IMR-90 (cell line): ENCODE data around the gene TBC1D22A. TPM values are rescaled to one million over a fixed set of nuclear protein-coding genes. Genes with fewer than 3 reads are reported as not detected.

ENCODE experiments used
- ATAC-seq: fragments of 200-7000 bp; cut with Tn5 transposase; 2 replicates; pipeline ENCODE4 v1.9.1; 2020; ENCODE audit warnings: low read depth, mild to moderate bottlenecking, moderate library complexity
- BruUV-seq: library from RNA; stranded (reverse); fragments of 400-500 nt; replicated peaks from 2 replicates; lab custom pipeline; 2021; lab: Mats Ljungman, UMichigan
- CTCF ChIA-PET: fragments of 300-600 bp; formaldehyde crosslinking; extraction: SDS; loops from one replicate; lab custom pipeline; 2021; ENCODE audit warnings: antibody characterized with exemption; lab: Yijun Ruan, JAX
- POLR2A ChIA-PET: fragments of 300-600 bp; sonication (Branson Sonifier 250); formaldehyde crosslinking; loops from one replicate; lab custom pipeline; 2022; ENCODE audit warnings: antibody characterized with exemption; ENCODE audit not compliant: unreplicated experiment; lab: Charles Lee
- DNase-seq: peaks from one replicate; pipeline ENCODE4 v3.0.0; 2013
- H2AFZ ChIP-seq: replicated peaks from 2 replicates; pipeline ENCODE3; 2013; ENCODE audit warnings: low read length, mild to moderate bottlenecking; ENCODE audit not compliant: poor library complexity
- H2AK5ac ChIP-seq: 2 replicates; pipeline ENCODE4 v1.6.1; 2013; ENCODE audit warnings: low read depth, low read length, inconsistent platforms
- H2AK9ac ChIP-seq: replicated peaks from 2 replicates; pipeline ENCODE3; 2013; ENCODE audit warnings: mild to moderate bottlenecking, low read depth, low read length, moderate library complexity; ENCODE audit not compliant: poor library complexity
- H2BK120ac ChIP-seq: 2 replicates; pipeline ENCODE4 v1.6.1; 2013; ENCODE audit warnings: low read depth, low read length, inconsistent platforms
- H2BK15ac ChIP-seq: 3 replicates; pipeline ENCODE4 v1.6.1; 2013; ENCODE audit warnings: low read depth, low read length, inconsistent platforms
- H2BK20ac ChIP-seq: 2 replicates; pipeline ENCODE4 v1.6.1; 2013; ENCODE audit warnings: low read depth, mild to moderate bottlenecking, inconsistent platforms, low read length, moderate library complexity
- H2BK5ac ChIP-seq: 2 replicates; pipeline ENCODE4 v1.6.1; 2013; ENCODE audit warnings: mild to moderate bottlenecking, low read depth, low read length, inconsistent platforms; ENCODE audit not compliant: poor library complexity, severe bottlenecking
- H3K14ac ChIP-seq: replicated peaks from 2 replicates; pipeline ENCODE4 v1.6.1; 2013; ENCODE audit warnings: low read depth, low read length, inconsistent platforms
- H3K18ac ChIP-seq: 2 replicates; pipeline ENCODE4 v1.6.1; 2013; ENCODE audit warnings: low read depth, low read length, control low read depth
- H3K23ac ChIP-seq: 2 replicates; pipeline ENCODE4 v1.6.1; 2013; ENCODE audit warnings: low read depth, low read length, inconsistent platforms
- H3K27ac ChIP-seq: 2 replicates; pipeline ENCODE4 v1.5.1; 2013; ENCODE audit warnings: mild to moderate bottlenecking, control low read depth, low read length; ENCODE audit not compliant: insufficient read depth
- H3K27me3 ChIP-seq: 2 replicates; pipeline ENCODE4 v1.6.1; 2013; ENCODE audit warnings: low read length; ENCODE audit not compliant: control insufficient read depth, insufficient read depth
- H3K36me3 ChIP-seq: 2 replicates; pipeline ENCODE4 v1.6.1; 2013; ENCODE audit warnings: low read length, mixed read lengths; ENCODE audit not compliant: control insufficient read depth, insufficient read depth
- H3K4ac ChIP-seq: 2 replicates; pipeline ENCODE4 v1.6.1; 2013; ENCODE audit warnings: low read depth, low read length, inconsistent platforms
- H3K4me1 ChIP-seq: 2 replicates; pipeline ENCODE4 v1.6.1; 2013; ENCODE audit warnings: low read length, mixed read lengths; ENCODE audit not compliant: control insufficient read depth, insufficient read depth
- H3K4me2 ChIP-seq: 2 replicates; pipeline ENCODE4 v1.6.1; 2013; ENCODE audit warnings: low read depth, mild to moderate bottlenecking, control low read depth, low read length, moderate library complexity
- H3K4me3 ChIP-seq: 2 replicates; pipeline ENCODE4 v1.5.1; 2013; ENCODE audit warnings: low read depth, mild to moderate bottlenecking, control low read depth, low read length, moderate library complexity; ENCODE audit not compliant: insufficient read depth
- H3K56ac ChIP-seq: 2 replicates; pipeline ENCODE4 v1.6.1; 2013; ENCODE audit warnings: low read length, inconsistent platforms; ENCODE audit not compliant: insufficient read depth; ENCODE audit errors: extremely low read depth
- H3K79me1 ChIP-seq, 2 experiments: 2 replicates each; pipeline ENCODE4 v1.6.1; 2013; ENCODE audit warnings: low read length in 2 of 2, inconsistent platforms in 1 of 2, low read depth in 1 of 2
- H3K9ac ChIP-seq: 2 replicates; pipeline ENCODE4 v1.6.1; 2013; ENCODE audit warnings: low read depth, low read length, control low read depth
- H3K9me1 ChIP-seq: 2 replicates; pipeline ENCODE4 v1.6.1; 2013; ENCODE audit warnings: low read length, inconsistent platforms; ENCODE audit not compliant: insufficient read depth
- H3K9me3 ChIP-seq: 2 replicates; pipeline ENCODE4 v1.6.1; 2013; ENCODE audit warnings: low read length; ENCODE audit not compliant: control insufficient read depth, insufficient read depth
- H4K20me1 ChIP-seq: 2 replicates; pipeline ENCODE4 v1.6.1; 2013; ENCODE audit warnings: low read length, inconsistent platforms; ENCODE audit not compliant: insufficient read depth
- H4K5ac ChIP-seq: 2 replicates; pipeline ENCODE4 v1.6.1; 2013; ENCODE audit warnings: mild to moderate bottlenecking, low read depth, low read length, control low read depth
- H4K8ac ChIP-seq, 2 experiments: 2 replicates each; pipeline ENCODE4 v1.6.1; 2013; ENCODE audit warnings: low read depth in 2 of 2, low read length in 2 of 2, control low read depth in 1 of 2, inconsistent platforms in 1 of 2
- H4K91ac ChIP-seq: 2 replicates; pipeline ENCODE4 v1.6.1; 2013; ENCODE audit warnings: low read depth, low read length, inconsistent platforms; ENCODE audit not compliant: insufficient read depth
- BHLHE40 ChIP-seq: fragments of 150-350 bp; IDR thresholded peaks from 2 replicates; pipeline ENCODE4 v1.6.1; 2016; ENCODE audit warnings: mild to moderate bottlenecking, low read depth, low read length
- CEBPB ChIP-seq: IDR thresholded peaks from 2 replicates; pipeline ENCODE4 v1.6.1; 2012; ENCODE audit warnings: low read depth, low read length, improper control_type of control experiment
- CHD1 ChIP-seq: IDR thresholded peaks from 2 replicates; pipeline ENCODE4 v1.6.1; 2012; ENCODE audit warnings: low read depth, low read length, improper control_type of control experiment
- FOS ChIP-seq: fragments of 150-350 bp; IDR thresholded peaks from 2 replicates; pipeline ENCODE4 v1.6.1; 2016; ENCODE audit warnings: low read depth, low read length
- MAFK ChIP-seq: IDR thresholded peaks from 2 replicates; pipeline ENCODE4 v1.6.1; 2012; ENCODE audit warnings: low read depth, low read length, improper control_type of control experiment
- MAZ ChIP-seq: IDR thresholded peaks from 2 replicates; pipeline ENCODE4 v1.6.1; 2012; ENCODE audit warnings: low read depth, mild to moderate bottlenecking, low read length, improper control_type of control experiment, moderate library complexity, borderline replicate concordance
- MXI1 ChIP-seq: IDR thresholded peaks from 2 replicates; pipeline ENCODE4 v1.6.1; 2012; ENCODE audit warnings: low read depth, mild to moderate bottlenecking, low read length, moderate library complexity, borderline replicate concordance
- NFE2L2 ChIP-seq: fragments of 150-350 bp; IDR thresholded peaks from 2 replicates; pipeline ENCODE4 v1.6.1; 2016; ENCODE audit warnings: low read depth, mild to moderate bottlenecking, low read length
- POLR2A ChIP-seq: IDR thresholded peaks from 2 replicates; pipeline ENCODE4 v1.6.1; 2012; ENCODE audit warnings: mild to moderate bottlenecking, low read depth, low read length
- RAD21 ChIP-seq: IDR thresholded peaks from 2 replicates; pipeline ENCODE4 v1.6.1; 2012; ENCODE audit warnings: low read length, improper control_type of control experiment
- RCOR1 ChIP-seq: IDR thresholded peaks from 2 replicates; pipeline ENCODE4 v1.6.1; 2012; ENCODE audit warnings: mild to moderate bottlenecking, low read length, improper control_type of control experiment; ENCODE audit not compliant: insufficient replicate concordance
- RFX5 ChIP-seq: IDR thresholded peaks from 2 replicates; pipeline ENCODE4 v1.8.0; 2012; ENCODE audit warnings: low read depth, mild to moderate bottlenecking, low read length, moderate library complexity
- SMC3 ChIP-seq: fragments of 150-350 bp; IDR thresholded peaks from 2 replicates; pipeline ENCODE4 v1.6.1; 2016; ENCODE audit warnings: low read depth, mild to moderate bottlenecking, antibody characterized with exemption, low read length, moderate library complexity
- WGBS, 2 experiments: methylation state at CpG; one replicate each; pipeline versions ENCODE4 v1.1.5 to v1.1.7; 2013; ENCODE audit warnings: missing lambda C conversion rate in 2 of 2; ENCODE audit not compliant: insufficient read length in 1 of 2; ENCODE audit errors: extremely low coverage in 2 of 2; 5-methylcytosine and 5-hydroxymethylcytosine counted together
- dilution Hi-C: fragments of 300-500 bp; cut with HindIII; formaldehyde crosslinking; loops from one replicate; pipeline ENCODE4 v1.14.3; 2018; ENCODE audit warnings: low sequenced_read_pairs; ENCODE audit not compliant: unreplicated experiment
- in situ Hi-C: fragments of 300-500 bp; cut with MboI; formaldehyde crosslinking; loops from 3 replicates; pipeline ENCODE4 v1.14.3; 2019; ENCODE audit warnings: low sequenced_read_pairs, inconsistent platforms, mixed read lengths
- intact Hi-C: fragments of 100-400 bp; cut with micrococcal nuclease; formaldehyde crosslinking; loops from 2 replicates; pipeline ENCODE4 v1.10.0; 2022
- polyA plus RNA-seq, 3 experiments: library from polyadenylated mRNA; depleted of rRNA; stranded (reverse); fragments of >200 nt; gene quantifications; 2 replicates each; pipeline ENCODE4 v1.2.3, GENCODE V29; 2012; ENCODE audit warnings: low replicate concordance in 1 of 3
- total RNA-seq: library from RNA; depleted of rRNA; stranded (reverse); fragments of >200 nt; gene quantifications from 2 replicates; pipeline ENCODE4 v1.2.3, GENCODE V29; 2012
- TF ChIP-seq, protein P1 (sequence below): conservative IDR thresholded peaks from 2 replicates; pipeline ENCODE4 v1.5.1; 2012; ENCODE audit warnings: mild to moderate bottlenecking, low read depth, low read length, improper control_type of control experiment
- TF ChIP-seq, protein P2 (sequence below): fragments of 150-350 bp; IDR thresholded peaks from 2 replicates; pipeline ENCODE4 v1.6.1; 2016; ENCODE audit warnings: low read depth, mild to moderate bottlenecking, low read length, moderate library complexity, borderline replicate concordance
- TF ChIP-seq, protein P3 (sequence below): fragments of 150-350 bp; IDR thresholded peaks from 2 replicates; pipeline ENCODE4 v1.6.1; 2017; ENCODE audit warnings: mild to moderate bottlenecking, antibody characterized with exemption, low read length, low read depth

TBC1D22A gene
- total and polyA plus RNA-seq, 2 of the 4 experiments (the other 2 are of a cell fraction) = 9.0 to 16.7 TPM

DNA sequence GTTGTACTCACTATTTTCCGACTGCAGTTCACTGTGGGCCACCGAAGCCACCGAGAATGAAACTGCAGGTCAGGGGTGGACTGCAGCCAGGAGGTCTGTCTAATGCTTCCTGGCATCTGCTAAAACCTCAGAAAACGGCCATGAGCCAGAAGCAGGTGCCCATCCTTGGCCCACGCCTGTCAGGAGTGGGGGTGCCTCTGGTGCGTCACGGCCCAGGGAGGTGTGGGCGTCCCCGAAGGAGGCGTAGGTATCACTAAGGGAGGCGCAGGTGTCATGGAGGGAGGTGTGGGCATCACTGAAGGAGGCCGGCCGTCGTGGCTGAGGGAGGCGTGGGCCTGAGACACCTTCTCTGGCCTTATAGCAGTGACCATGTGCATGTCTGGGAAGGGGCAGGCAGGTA is 456.2 kb downstream of the TBC1D22A start:
- CTCF ChIA-PET = no interaction called here
- H3K9me3 ChIP-seq = peaks cover 8% of the 10 kb centered on the region; the same call in 1 of the 2 replicates
- H2AK9ac ChIP-seq = no peak overlapping the region
- H3K9ac ChIP-seq = no peak overlapping the region
- no peak overlapping the region for H3K56ac ChIP-seq
- H3K27ac ChIP-seq = no peak overlapping the region
- POLR2A ChIA-PET = no interaction called here
- no peaks in the 10 kb centered on the region for H3K4me1 ChIP-seq
- no peak overlapping the region for H4K91ac ChIP-seq
- H3K14ac ChIP-seq = no peak overlapping the region
- no peak for ATAC-seq
- no peak overlapping the region for H3K4me2 ChIP-seq
- H3K4ac ChIP-seq = no peak overlapping the region
- no peaks in the 10 kb centered on the region for H3K9me1 ChIP-seq
- H2BK120ac ChIP-seq = no peak overlapping the region
- intact Hi-C loops = no loop called here
- no peaks in the 10 kb centered on the region for H3K36me3 ChIP-seq
- in situ Hi-C loops = no loop called here
- H3K27me3 ChIP-seq = no peaks in the 10 kb centered on the region
- no peaks in the 10 kb centered on the region for H4K20me1 ChIP-seq
- H3K4me3 ChIP-seq = no peak overlapping the region
- H2AK5ac ChIP-seq = no peak overlapping the region
- dilution Hi-C loops = no loop called here
- no peak overlapping the region for H3K23ac ChIP-seq
- WGBS, 2 experiments = 82% methylated on average over 9 of the region's 15 CpGs; no CpG with 5 or more reads in 1 of the 2 experiments
- DNase-seq = no peak
- H2BK15ac ChIP-seq = no peak overlapping the region
- TF ChIP-seq MAZ (no peak), RCOR1 (no peak), SMC3 (no peak), CHD1 (no peak), RFX5 (no peak), CEBPB (no peak), MAFK (no peak), POLR2A (no peak), MXI1 (no peak), BHLHE40 (no peak), FOS (no peak), RAD21 (no peak), NFE2L2 (no peak)
- TF ChIP-seq, protein P1, sequence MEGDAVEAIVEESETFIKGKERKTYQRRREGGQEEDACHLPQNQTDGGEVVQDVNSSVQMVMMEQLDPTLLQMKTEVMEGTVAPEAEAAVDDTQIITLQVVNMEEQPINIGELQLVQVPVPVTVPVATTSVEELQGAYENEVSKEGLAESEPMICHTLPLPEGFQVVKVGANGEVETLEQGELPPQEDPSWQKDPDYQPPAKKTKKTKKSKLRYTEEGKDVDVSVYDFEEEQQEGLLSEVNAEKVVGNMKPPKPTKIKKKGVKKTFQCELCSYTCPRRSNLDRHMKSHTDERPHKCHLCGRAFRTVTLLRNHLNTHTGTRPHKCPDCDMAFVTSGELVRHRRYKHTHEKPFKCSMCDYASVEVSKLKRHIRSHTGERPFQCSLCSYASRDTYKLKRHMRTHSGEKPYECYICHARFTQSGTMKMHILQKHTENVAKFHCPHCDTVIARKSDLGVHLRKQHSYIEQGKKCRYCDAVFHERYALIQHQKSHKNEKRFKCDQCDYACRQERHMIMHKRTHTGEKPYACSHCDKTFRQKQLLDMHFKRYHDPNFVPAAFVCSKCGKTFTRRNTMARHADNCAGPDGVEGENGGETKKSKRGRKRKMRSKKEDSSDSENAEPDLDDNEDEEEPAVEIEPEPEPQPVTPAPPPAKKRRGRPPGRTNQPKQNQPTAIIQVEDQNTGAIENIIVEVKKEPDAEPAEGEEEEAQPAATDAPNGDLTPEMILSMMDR = no peak
- TF ChIP-seq, protein P2, sequence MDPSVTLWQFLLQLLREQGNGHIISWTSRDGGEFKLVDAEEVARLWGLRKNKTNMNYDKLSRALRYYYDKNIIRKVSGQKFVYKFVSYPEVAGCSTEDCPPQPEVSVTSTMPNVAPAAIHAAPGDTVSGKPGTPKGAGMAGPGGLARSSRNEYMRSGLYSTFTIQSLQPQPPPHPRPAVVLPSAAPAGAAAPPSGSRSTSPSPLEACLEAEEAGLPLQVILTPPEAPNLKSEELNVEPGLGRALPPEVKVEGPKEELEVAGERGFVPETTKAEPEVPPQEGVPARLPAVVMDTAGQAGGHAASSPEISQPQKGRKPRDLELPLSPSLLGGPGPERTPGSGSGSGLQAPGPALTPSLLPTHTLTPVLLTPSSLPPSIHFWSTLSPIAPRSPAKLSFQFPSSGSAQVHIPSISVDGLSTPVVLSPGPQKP = no peak
- TF ChIP-seq, protein P3, sequence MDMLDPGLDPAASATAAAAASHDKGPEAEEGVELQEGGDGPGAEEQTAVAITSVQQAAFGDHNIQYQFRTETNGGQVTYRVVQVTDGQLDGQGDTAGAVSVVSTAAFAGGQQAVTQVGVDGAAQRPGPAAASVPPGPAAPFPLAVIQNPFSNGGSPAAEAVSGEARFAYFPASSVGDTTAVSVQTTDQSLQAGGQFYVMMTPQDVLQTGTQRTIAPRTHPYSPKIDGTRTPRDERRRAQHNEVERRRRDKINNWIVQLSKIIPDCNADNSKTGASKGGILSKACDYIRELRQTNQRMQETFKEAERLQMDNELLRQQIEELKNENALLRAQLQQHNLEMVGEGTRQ = no peak
- no peak overlapping the region for H2BK20ac ChIP-seq
- no peak overlapping the region for H2BK5ac ChIP-seq
- no peaks in the 10 kb centered on the region for H3K79me1 ChIP-seq
- no peak overlapping the region for H3K18ac ChIP-seq
- peak overlapping the region; percentile 43 for H2AFZ ChIP-seq
- H4K8ac ChIP-seq = no peak overlapping the region
- H4K5ac ChIP-seq = no peak overlapping the region
- no TSS peak for BruUV-seq
